ENCODE data around the gene HMOX2. TPM values are rescaled to one million over a fixed set of nuclear protein-coding genes. Genes with fewer than 3 reads are reported as not detected.

HMOX2 gene
- total RNA-seq, 2 donors from 2014 or later: 46.8 to 55.7 TPM

- Histone ChIP-seq H3K9ac (ENCODE audit: low read depth in 2 of 2, low read length in 2 of 2) (no peak overlapping the region), H3K27ac (no peak overlapping the region), H3K36me3 (no peaks in the 10 kb centered on the region), H3K9me3 (no peaks in the 10 kb centered on the region), H3K4me1 (no peaks in the 10 kb centered on the region), H3K4me3 (no peak overlapping the region), H3K27me3 (no peaks in the 10 kb centered on the region)
- no peak for TF ChIP-seq CTCF (IDR thresholded peaks at IDR 0.05)
- DNase-seq: no peak
- intact Hi-C loops (cut with DNase I): no loop called here
Measured at GRCh38 chr16:4552541-4552940, 76.3 kb downstream of the HMOX2 start.

- Histone ChIP-seq H3K36me3 (no peaks in the 10 kb centered on the region), H3K27me3 (no peaks in the 10 kb centered on the region), H3K4me3 (no peak within 1 kb of the TSS), H3K27ac (no peak within 1 kb of the TSS), H3K4me1 (no peaks in the 10 kb centered on the region), H3K9ac (ENCODE audit: low read depth in 2 of 2, low read length in 2 of 2) (no peak within 1 kb of the TSS), H3K9me3 (no peaks in the 10 kb centered on the region)
- intact Hi-C loops (cut with DNase I): no loop called here
- no peak for TF ChIP-seq CTCF (IDR thresholded peaks at IDR 0.05)
- no peak for DNase-seq
Measured at GRCh38 chr16:4556112-4556511, 79.9 kb downstream of the HMOX2 start, which contains the start of gene C16orf96. Gene C16orf96 (plus strand): TSS chr16:4556340. CDS start chr16:4556490, 150 bp downstream.

GRCh38 chr16:4556580-4556979, 80.4 kb downstream of the HMOX2 start:
- H3K27me3 ChIP-seq: no peaks in the 10 kb centered on the region
- no peak for TF ChIP-seq CTCF (IDR thresholded peaks at IDR 0.05)
- no peaks in the 10 kb centered on the region for H3K36me3 ChIP-seq
- no peak overlapping the region for H3K9ac ChIP-seq (ENCODE audit: low read depth in 2 of 2, low read length in 2 of 2)
- H3K9me3 ChIP-seq: no peaks in the 10 kb centered on the region
- H3K27ac ChIP-seq: no peak overlapping the region
- intact Hi-C loops (cut with DNase I): no loop called here
- H3K4me1 ChIP-seq: no peaks in the 10 kb centered on the region
- no peak overlapping the region for H3K4me3 ChIP-seq
- no peak for DNase-seq

- Histone ChIP-seq H3K27ac (no peak overlapping the region), H3K27me3 (no peaks in the 10 kb centered on the region), H3K9ac (ENCODE audit: low read depth in 2 of 2, low read length in 2 of 2) (no peak overlapping the region), H3K9me3 (no peaks in the 10 kb centered on the region), H3K4me3 (no peak overlapping the region), H3K4me1 (no peaks in the 10 kb centered on the region), H3K36me3 (no peaks in the 10 kb centered on the region)
- no peak for TF ChIP-seq CTCF (IDR thresholded peaks at IDR 0.05)
- DNase-seq: no peak
- intact Hi-C loops (cut with DNase I): no loop called here
Measured at GRCh38 chr16:4557973-4558372, 81.8 kb downstream of the HMOX2 start.

Other genes with a start within 250 kb of the HMOX2 start
- gene SRL, start 234.3 kb upstream of the HMOX2 start, total RNA-seq: under 1 TPM; 0.49 to 0.82 TPM
- 10 to 100 TPM in 1 of 2 donors, 1 to 10 TPM in 1; 5.4 to 15.4 TPM for gene TFAP4, start 203.4 kb upstream of the HMOX2 start, total RNA-seq
- 1 to 10 TPM in 1 of 2 donors, under 1 TPM in 1; 0.89 to 4.1 TPM for gene GLIS2, start 160.3 kb upstream of the HMOX2 start, total RNA-seq
- 10 to 100 TPM; 28.2 to 43.6 TPM for gene PAM16, start 125.1 kb upstream of the HMOX2 start, total RNA-seq
- 1 to 10 TPM; 2.7 to 4.1 TPM for gene VASN, start 104.5 kb upstream of the HMOX2 start, total RNA-seq
- gene CORO7, start 59.8 kb upstream of the HMOX2 start, total RNA-seq: 10 to 100 TPM; 37.2 to 55.9 TPM
- gene DNAJA3, start 50.5 kb upstream of the HMOX2 start, total RNA-seq: 10 to 100 TPM; 48.3 to 76.1 TPM
- 10 to 100 TPM; 25.8 to 40.2 TPM for gene NMRAL1, start 1.8 kb upstream of the HMOX2 start, total RNA-seq
- gene CDIP1, start 62.4 kb downstream of the HMOX2 start, total RNA-seq: 10 to 100 TPM; 13.1 to 18.4 TPM
- gene C16orf96, start 79.9 kb downstream of the HMOX2 start, total RNA-seq: under 1 TPM in 1 of 2 donors, not detected in 1; 0.08 TPM
- gene UBALD1, start 138.5 kb downstream of the HMOX2 start, total RNA-seq: 10 to 100 TPM; 19.4 to 20.2 TPM
- gene MGRN1, start 148.4 kb downstream of the HMOX2 start, total RNA-seq: 10 to 100 TPM; 75.2 to 79.3 TPM
- 10 to 100 TPM; 50.7 to 80.1 TPM for gene NUDT16L1, start 217.2 kb downstream of the HMOX2 start, total RNA-seq

All from colonic mucosa (tissue), 4 donors.